ENCODE measurements around the gene BMP3.
A peak's percentile ranks its signal among the peaks of the same experiment; 100 is the strongest.

Gene BMP3

GRCh38 chr4:81040012-81040659 lies 9.6 kb downstream of the BMP3 start:
- no peak for DNase-seq (ENCODE audit: low read depth in 2 of 2)

- DNase-seq (ENCODE audit: low read depth in 2 of 2) = no peak
These were observed 12.3 kb downstream of the BMP3 start for GRCh38 chr4:81042578-81043365.

GRCh38 chr4:81049330-81049729 lies 18.8 kb downstream of the BMP3 start:
- no peak for DNase-seq (ENCODE audit: low read depth in 2 of 2)

- DNase-seq (ENCODE audit: low read depth in 2 of 2) = no peak
These were observed 19.4 kb downstream of the BMP3 start for GRCh38 chr4:81049907-81050306.

- DNase-seq (ENCODE audit: low read depth in 2 of 2) = peak in 1 of 2 donors; percentile 10
These were observed 21.9 kb downstream of the BMP3 start for GRCh38 chr4:81052119-81053068.

GRCh38 chr4:81058621-81059020 lies 28.1 kb downstream of the BMP3 start:
- DNase-seq (ENCODE audit: low read depth in 2 of 2) = no peak

GRCh38 chr4:81060587-81061343 lies 30.3 kb downstream of the BMP3 start:
- DNase-seq (ENCODE audit: low read depth in 2 of 2) = no peak

GRCh38 chr4:81061344-81061730 lies 30.8 kb downstream of the BMP3 start:
- DNase-seq (ENCODE audit: low read depth in 2 of 2) = no peak

GRCh38 chr4:81062001-81062400 lies 31.5 kb downstream of the BMP3 start:
- no peak for DNase-seq (ENCODE audit: low read depth in 2 of 2)

GRCh38 chr4:81065446-81065845 lies 34.9 kb downstream of the BMP3 start:
- DNase-seq (ENCODE audit: low read depth in 2 of 2) = no peak

GRCh38 chr4:81069706-81070331 lies 39.3 kb downstream of the BMP3 start:
- peak; percentile 9 to 14 for DNase-seq (ENCODE audit: low read depth in 2 of 2)

- no peak for DNase-seq (ENCODE audit: low read depth in 2 of 2)
These were observed 40.5 kb downstream of the BMP3 start for GRCh38 chr4:81071013-81071412.

- DNase-seq (ENCODE audit: low read depth in 2 of 2) = no peak
These were observed 50.6 kb downstream of the BMP3 start for GRCh38 chr4:81081156-81081555.

- no peak for DNase-seq (ENCODE audit: low read depth in 2 of 2)
These were observed 53.5 kb downstream of the BMP3 start for GRCh38 chr4:81084029-81084428.

GRCh38 chr4:81084634-81085033 lies 54.1 kb downstream of the BMP3 start:
- no peak for DNase-seq (ENCODE audit: low read depth in 2 of 2)

- no peak for DNase-seq (ENCODE audit: low read depth in 2 of 2)
These were observed 54.8 kb downstream of the BMP3 start for GRCh38 chr4:81085291-81085690.

GRCh38 chr4:81085979-81086378 lies 55.5 kb downstream of the BMP3 start:
- DNase-seq (ENCODE audit: low read depth in 2 of 2) = no peak

- DNase-seq (ENCODE audit: low read depth in 2 of 2) = no peak
These were observed 63.4 kb downstream of the BMP3 start for GRCh38 chr4:81093720-81094401.

GRCh38 chr4:81095389-81095788 lies 64.9 kb downstream of the BMP3 start:
- DNase-seq (ENCODE audit: low read depth in 2 of 2) = no peak

GRCh38 chr4:81096566-81096965 lies 66.1 kb downstream of the BMP3 start:
- no peak for DNase-seq (ENCODE audit: low read depth in 2 of 2)

Data from stimulated activated CD8-positive, alpha-beta memory T cell treated with anti-CD3 and anti-CD28 coated beads, Interleukin-7, amount 100 ng/mL, for 1 hour (primary cell).